HCT116 (cell line): ENCODE data around the gene HOXA7.

Experiments used
- EZH2 ChIP-seq: fragments of 200-600 bp; sonication (generic); IDR thresholded peaks from 2 replicates; pipeline ENCODE4 v1.6.1; 2017; ENCODE audit warnings: antibody characterized with exemption, mixed run types
- EZH2phosphoT487 ChIP-seq: fragments of 200-600 bp; IDR thresholded peaks from 2 replicates; pipeline ENCODE4 v1.6.1; 2018; ENCODE audit warnings: antibody characterized with exemption, borderline replicate concordance
- JUND ChIP-seq: IDR thresholded peaks from 2 replicates; pipeline ENCODE4 v1.6.1; 2012
- POLR2A ChIP-seq: IDR thresholded peaks from 2 replicates; pipeline ENCODE4 v1.7.0; 2011; ENCODE audit warnings: borderline replicate concordance; ENCODE audit not compliant: insufficient read depth, insufficient read length; ENCODE audit errors: extremely low read depth
- POLR2AphosphoS5 ChIP-seq: IDR thresholded peaks from 2 replicates; pipeline ENCODE4 v1.6.1; 2011; ENCODE audit warnings: mild to moderate bottlenecking, low read depth, low read length, moderate library complexity
- TCF7L2 ChIP-seq: IDR thresholded peaks from 2 replicates; pipeline ENCODE4 v1.7.0; 2011; ENCODE audit warnings: borderline replicate concordance, inconsistent platforms; ENCODE audit not compliant: insufficient read depth, insufficient read length; ENCODE audit errors: extremely low read depth
- YY1 ChIP-seq: IDR thresholded peaks from 2 replicates; pipeline ENCODE4 v1.6.1; 2011; ENCODE audit warnings: low read length, low read depth, moderate library complexity, mild to moderate bottlenecking; ENCODE audit not compliant: insufficient replicate concordance; ENCODE audit errors: extremely low read depth
- TF ChIP-seq, protein P1 (sequence below), 3 experiments: fragments of 200-600 bp in 1 of 3; sonication (generic) in 1 of 3; IDR thresholded peaks in 2 of 3; conservative IDR thresholded peaks in 1 of 3; 2 replicates each; pipeline ENCODE4 v1.5.1; 2012 to 2017; ENCODE audit warnings: low read depth in 2 of 3, low read length in 2 of 3, antibody characterized with exemption in 1 of 3, borderline replicate concordance in 1 of 3, control low read depth in 1 of 3, mild to moderate bottlenecking in 1 of 3, mixed read lengths in 1 of 3, mixed run types in 1 of 3, moderate library complexity in 1 of 3; ENCODE audit not compliant: insufficient read depth in 1 of 3
- TF ChIP-seq, protein P2 (sequence below): IDR thresholded peaks from 2 replicates; pipeline ENCODE4 v1.6.1; 2011; ENCODE audit warnings: mild to moderate bottlenecking, low read length, moderate library complexity; ENCODE audit not compliant: insufficient replicate concordance; ENCODE audit errors: extremely low read depth

DNA sequence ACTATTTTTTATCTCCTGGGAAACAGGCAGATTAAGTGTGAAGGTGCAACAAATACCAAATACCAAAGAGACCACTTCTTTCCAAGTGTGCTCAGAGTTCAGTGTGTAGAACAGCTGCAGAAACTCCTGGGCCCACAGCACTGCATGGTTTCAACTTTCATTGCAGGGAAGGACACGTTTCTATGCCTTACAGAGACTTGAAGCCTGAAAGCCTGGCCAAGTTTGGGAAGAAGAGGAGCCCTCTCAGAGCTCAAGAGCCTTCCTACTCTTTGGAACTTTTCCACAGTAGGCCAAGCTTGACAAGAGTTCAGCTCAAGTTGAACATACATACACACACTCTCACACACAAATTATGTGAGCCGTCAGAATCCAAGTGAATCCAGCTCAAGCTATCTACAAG is 28.4 kb downstream of the HOXA7 start:
- TF ChIP-seq YY1: no peak
- TF ChIP-seq POLR2A: no peak
- TF ChIP-seq EZH2phosphoT487: no peak
- TF ChIP-seq, protein P1, sequence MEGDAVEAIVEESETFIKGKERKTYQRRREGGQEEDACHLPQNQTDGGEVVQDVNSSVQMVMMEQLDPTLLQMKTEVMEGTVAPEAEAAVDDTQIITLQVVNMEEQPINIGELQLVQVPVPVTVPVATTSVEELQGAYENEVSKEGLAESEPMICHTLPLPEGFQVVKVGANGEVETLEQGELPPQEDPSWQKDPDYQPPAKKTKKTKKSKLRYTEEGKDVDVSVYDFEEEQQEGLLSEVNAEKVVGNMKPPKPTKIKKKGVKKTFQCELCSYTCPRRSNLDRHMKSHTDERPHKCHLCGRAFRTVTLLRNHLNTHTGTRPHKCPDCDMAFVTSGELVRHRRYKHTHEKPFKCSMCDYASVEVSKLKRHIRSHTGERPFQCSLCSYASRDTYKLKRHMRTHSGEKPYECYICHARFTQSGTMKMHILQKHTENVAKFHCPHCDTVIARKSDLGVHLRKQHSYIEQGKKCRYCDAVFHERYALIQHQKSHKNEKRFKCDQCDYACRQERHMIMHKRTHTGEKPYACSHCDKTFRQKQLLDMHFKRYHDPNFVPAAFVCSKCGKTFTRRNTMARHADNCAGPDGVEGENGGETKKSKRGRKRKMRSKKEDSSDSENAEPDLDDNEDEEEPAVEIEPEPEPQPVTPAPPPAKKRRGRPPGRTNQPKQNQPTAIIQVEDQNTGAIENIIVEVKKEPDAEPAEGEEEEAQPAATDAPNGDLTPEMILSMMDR (IDR thresholded peaks at IDR 0.05 in 2 of 3, conservative IDR thresholded peaks at IDR 0.05 in 1 of 3; ENCODE audit: borderline replicate concordance in 1 of 3, insufficient read depth in 1 of 3, low read depth in 2 of 3, low read length in 2 of 3): no peak
- TF ChIP-seq POLR2AphosphoS5: no peak
- TF ChIP-seq, protein P2, sequence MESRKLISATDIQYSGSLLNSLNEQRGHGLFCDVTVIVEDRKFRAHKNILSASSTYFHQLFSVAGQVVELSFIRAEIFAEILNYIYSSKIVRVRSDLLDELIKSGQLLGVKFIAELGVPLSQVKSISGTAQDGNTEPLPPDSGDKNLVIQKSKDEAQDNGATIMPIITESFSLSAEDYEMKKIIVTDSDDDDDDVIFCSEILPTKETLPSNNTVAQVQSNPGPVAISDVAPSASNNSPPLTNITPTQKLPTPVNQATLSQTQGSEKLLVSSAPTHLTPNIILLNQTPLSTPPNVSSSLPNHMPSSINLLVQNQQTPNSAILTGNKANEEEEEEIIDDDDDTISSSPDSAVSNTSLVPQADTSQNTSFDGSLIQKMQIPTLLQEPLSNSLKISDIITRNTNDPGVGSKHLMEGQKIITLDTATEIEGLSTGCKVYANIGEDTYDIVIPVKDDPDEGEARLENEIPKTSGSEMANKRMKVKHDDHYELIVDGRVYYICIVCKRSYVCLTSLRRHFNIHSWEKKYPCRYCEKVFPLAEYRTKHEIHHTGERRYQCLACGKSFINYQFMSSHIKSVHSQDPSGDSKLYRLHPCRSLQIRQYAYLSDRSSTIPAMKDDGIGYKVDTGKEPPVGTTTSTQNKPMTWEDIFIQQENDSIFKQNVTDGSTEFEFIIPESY: no peak
- no peak for TF ChIP-seq EZH2
- no peak for TF ChIP-seq TCF7L2
- no peak for TF ChIP-seq JUND
